Activated CD4-positive, alpha-beta memory T cell treated with anti-CD3 and anti-CD28 coated beads, Interleukin-2, amount 10 ng/mL, durations not matched to agents 7 days and 5 days (primary cell): ENCODE measurements around the gene PABPC4L. TPM values are rescaled to one million over a fixed set of nuclear protein-coding genes. Genes with fewer than 3 reads are reported as not detected.

Experiments used
- CTCF ChIA-PET: fragments of 350-600 bp; sonication (Branson Sonifier 250); formaldehyde crosslinking; loops from one replicate; lab custom pipeline; 2021; ENCODE audit warnings: antibody characterized with exemption, inconsistent platforms; lab: Charles Lee
- POLR2A ChIA-PET: fragments of 350-600 bp; sonication (Branson Sonifier 250); formaldehyde crosslinking; loops from one replicate; lab custom pipeline; 2021; ENCODE audit warnings: antibody characterized with exemption; lab: Charles Lee
- DNase-seq: peaks from one replicate; pipeline ENCODE4 v3.0.0-alpha.2; 2020
- H3K27ac Mint-ChIP-seq: one replicate; pipeline ENCODE4 v1.8.0; 2021; ENCODE audit warnings: mild to moderate bottlenecking, mixed read lengths
- H3K27me3 Mint-ChIP-seq: one replicate; pipeline ENCODE4 v1.8.0; 2021; ENCODE audit warnings: mixed read lengths
- H3K36me3 Mint-ChIP-seq: one replicate; pipeline ENCODE4 v1.8.0; 2021; ENCODE audit warnings: low read depth, mixed read lengths
- H3K4me1 Mint-ChIP-seq: one replicate; pipeline ENCODE4 v1.8.0; 2021; ENCODE audit warnings: mixed read lengths
- H3K4me3 Mint-ChIP-seq: one replicate; pipeline ENCODE4 v1.8.0; 2021; ENCODE audit warnings: mild to moderate bottlenecking, mixed read lengths
- H3K9me3 Mint-ChIP-seq: one replicate; pipeline ENCODE4 v1.8.0; 2021; ENCODE audit warnings: mixed read lengths
- total RNA-seq, 2 experiments: library from RNA; stranded (reverse); gene quantifications; one replicate each; pipeline ENCODE4 v1.2.3, GENCODE V29; 2021

The PABPC4L gene
- total RNA-seq, 2 experiments from 2014 or later = not detected

GRCh38 chr4:134174271-134174670, 27.3 kb downstream of the PABPC4L start:
- CTCF ChIA-PET = no interaction called here
- H3K36me3 Mint-ChIP-seq = no peaks in the 10 kb centered on the region
- no peak for DNase-seq
- no peak overlapping the region for H3K27ac Mint-ChIP-seq
- H3K4me3 Mint-ChIP-seq = no peak overlapping the region
- POLR2A ChIA-PET = no interaction called here
- peaks cover 9% of the 10 kb centered on the region for H3K9me3 Mint-ChIP-seq
- H3K27me3 Mint-ChIP-seq = no peaks in the 10 kb centered on the region
- no peaks in the 10 kb centered on the region for H3K4me1 Mint-ChIP-seq

DNA sequence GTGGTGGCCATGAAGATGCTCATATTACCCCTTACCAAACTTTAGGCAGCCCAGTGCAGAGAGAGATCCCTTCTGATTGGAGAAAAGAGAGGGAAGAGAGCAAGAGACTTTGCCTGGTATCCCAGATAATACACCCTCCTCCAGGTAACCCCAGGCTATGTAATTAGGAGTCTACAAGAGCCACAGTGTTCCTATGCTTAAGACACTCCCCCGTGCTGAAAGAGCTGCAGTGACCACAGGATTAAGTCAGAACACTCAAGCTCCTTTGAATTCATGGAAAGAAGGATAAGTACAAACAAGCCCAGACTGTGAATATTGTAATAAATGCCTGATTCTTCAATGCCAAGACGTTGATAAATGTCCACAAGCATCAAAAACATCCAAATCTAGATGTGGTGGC, 41.4 kb downstream of the PABPC4L start:
- no peaks in the 10 kb centered on the region for H3K4me1 Mint-ChIP-seq
- H3K4me3 Mint-ChIP-seq = no peak overlapping the region
- H3K27ac Mint-ChIP-seq = no peak overlapping the region
- H3K36me3 Mint-ChIP-seq = no peaks in the 10 kb centered on the region
- ChIA-PET POLR2A (no interaction called here), CTCF (no interaction called here)
- no peaks in the 10 kb centered on the region for H3K27me3 Mint-ChIP-seq
- no peak for DNase-seq
- peaks cover 2% of the 10 kb centered on the region for H3K9me3 Mint-ChIP-seq

- H3K4me1 Mint-ChIP-seq = no peaks in the 10 kb centered on the region
- POLR2A ChIA-PET = no interaction called here
- no peaks in the 10 kb centered on the region for H3K36me3 Mint-ChIP-seq
- no peaks in the 10 kb centered on the region for H3K9me3 Mint-ChIP-seq
- no peak overlapping the region for H3K27ac Mint-ChIP-seq
- CTCF ChIA-PET = interaction anchor here (0.7 kb wide), 1 partner anchor 11 kb away, joined by 3 read pairs; no protein-coding TSS in a partner anchor
- H3K27me3 Mint-ChIP-seq = no peaks in the 10 kb centered on the region
- no peak for DNase-seq
- no peak overlapping the region for H3K4me3 Mint-ChIP-seq
Measured at GRCh38 chr4:134154097-134154496, 47.5 kb downstream of the PABPC4L start.

- DNase-seq = no peak
- no peaks in the 10 kb centered on the region for H3K9me3 Mint-ChIP-seq
- H3K4me3 Mint-ChIP-seq = no peak overlapping the region
- no peaks in the 10 kb centered on the region for H3K36me3 Mint-ChIP-seq
- no peaks in the 10 kb centered on the region for H3K4me1 Mint-ChIP-seq
- H3K27me3 Mint-ChIP-seq = no peaks in the 10 kb centered on the region
- CTCF ChIA-PET = no interaction called here
- POLR2A ChIA-PET = no interaction called here
- no peak overlapping the region for H3K27ac Mint-ChIP-seq
Measured at GRCh38 chr4:134147941-134148340, 53.6 kb downstream of the PABPC4L start.
